ENCODE results near the gene DNAH8. TPM values are rescaled to one million over a fixed set of nuclear protein-coding genes. Genes with fewer than 3 reads are reported as not detected.
A peak's percentile ranks its signal among the peaks of the same experiment; 100 is the strongest.

Gene DNAH8
- total RNA-seq, 1 donor from 2014 or later: not detected

DNA sequence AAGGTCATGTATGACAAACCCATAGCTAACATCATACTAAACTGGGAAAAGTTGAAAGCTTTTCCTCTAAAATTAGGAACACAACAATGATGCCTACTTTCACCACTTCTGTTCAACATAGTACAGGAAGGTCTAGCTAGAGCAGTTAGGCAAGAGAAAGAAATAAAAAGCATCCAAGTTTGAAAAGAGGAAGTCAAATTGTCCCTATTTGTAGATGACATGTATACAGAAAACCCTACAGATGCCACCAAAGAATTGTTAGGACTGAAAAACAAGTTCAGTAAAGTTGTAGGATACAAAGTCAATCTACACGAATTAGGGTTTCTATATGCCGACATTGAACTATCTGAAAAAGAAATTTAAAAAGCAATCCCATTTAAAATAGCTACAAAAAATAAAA lies 244.0 kb downstream of the DNAH8 start:
- no peak overlapping the region for H3K4me3 ChIP-seq (ENCODE audit: low read depth, low read length)
- no peak for DNase-seq (ENCODE audit: low read depth)
- TF ChIP-seq, protein P1, sequence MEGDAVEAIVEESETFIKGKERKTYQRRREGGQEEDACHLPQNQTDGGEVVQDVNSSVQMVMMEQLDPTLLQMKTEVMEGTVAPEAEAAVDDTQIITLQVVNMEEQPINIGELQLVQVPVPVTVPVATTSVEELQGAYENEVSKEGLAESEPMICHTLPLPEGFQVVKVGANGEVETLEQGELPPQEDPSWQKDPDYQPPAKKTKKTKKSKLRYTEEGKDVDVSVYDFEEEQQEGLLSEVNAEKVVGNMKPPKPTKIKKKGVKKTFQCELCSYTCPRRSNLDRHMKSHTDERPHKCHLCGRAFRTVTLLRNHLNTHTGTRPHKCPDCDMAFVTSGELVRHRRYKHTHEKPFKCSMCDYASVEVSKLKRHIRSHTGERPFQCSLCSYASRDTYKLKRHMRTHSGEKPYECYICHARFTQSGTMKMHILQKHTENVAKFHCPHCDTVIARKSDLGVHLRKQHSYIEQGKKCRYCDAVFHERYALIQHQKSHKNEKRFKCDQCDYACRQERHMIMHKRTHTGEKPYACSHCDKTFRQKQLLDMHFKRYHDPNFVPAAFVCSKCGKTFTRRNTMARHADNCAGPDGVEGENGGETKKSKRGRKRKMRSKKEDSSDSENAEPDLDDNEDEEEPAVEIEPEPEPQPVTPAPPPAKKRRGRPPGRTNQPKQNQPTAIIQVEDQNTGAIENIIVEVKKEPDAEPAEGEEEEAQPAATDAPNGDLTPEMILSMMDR (conservative IDR thresholded peaks at IDR 0.05; ENCODE audit: low read depth, low read length): no peak

DNA sequence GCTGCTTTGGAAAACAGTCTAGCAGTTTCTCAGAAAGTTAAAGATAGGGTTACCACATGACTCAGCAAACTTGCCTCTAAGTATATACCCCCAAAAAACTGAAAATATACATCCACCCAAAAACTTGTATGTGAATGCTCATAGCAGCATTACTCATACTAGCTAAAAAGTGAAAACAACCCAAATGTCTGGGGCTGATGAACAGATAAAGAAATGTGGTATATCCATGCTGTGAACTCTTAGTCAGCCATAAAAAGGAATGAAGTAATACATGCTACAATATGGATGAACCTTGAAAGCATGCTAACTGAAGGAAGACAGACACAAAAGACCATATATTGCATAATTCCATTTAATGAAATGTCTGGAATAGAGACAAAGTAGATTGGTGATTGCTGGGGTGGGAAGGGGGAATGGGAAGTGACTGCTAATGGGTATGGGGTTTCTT lies 253.6 kb downstream of the DNAH8 start:
- DNase-seq (ENCODE audit: low read depth): no peak
- no peak overlapping the region for H3K4me3 ChIP-seq (ENCODE audit: low read depth, low read length)
- TF ChIP-seq, protein P1 (conservative IDR thresholded peaks at IDR 0.05; ENCODE audit: low read depth, low read length): no peak

DNA sequence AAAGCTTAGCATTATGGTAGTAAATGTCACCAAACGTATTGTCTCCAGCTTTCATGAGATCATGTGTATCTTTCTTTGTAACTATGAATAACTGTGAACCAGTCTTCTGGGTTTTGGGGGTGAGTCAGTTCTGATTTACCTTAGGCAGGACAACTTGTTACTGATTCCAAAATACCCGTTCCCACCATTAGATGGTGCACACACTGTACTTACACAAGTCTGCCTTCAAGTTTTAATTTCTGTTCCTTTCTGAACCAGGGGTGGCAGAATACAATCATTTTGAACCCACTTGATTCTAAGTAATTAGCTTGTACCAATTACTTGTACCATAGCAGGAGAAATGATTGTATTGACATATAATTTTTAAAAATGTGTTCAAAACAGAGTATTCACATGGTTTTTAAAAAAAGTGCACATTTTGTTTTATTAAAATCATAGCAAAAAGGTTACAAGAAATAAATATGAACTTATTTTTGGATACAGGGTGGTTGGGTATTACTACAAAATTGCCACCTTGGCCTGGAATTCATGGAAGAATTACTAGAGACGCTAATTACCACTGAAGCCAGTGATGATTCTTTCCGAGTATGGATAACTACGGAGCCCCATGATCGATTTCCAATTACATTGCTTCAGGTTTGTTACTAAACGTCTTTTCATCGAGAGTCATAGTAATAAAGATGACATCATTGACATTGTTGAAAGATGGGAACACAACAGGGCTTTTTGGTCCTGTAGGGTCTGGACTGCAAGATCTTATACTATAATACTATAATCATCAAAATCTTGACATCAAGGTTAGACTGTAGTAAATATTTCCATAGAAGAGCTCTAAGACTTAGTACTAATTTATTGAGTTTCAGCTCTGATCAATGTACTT lies 258.3 kb downstream of the DNAH8 start:
- peak; percentile 54 for DNase-seq (ENCODE audit: low read depth)
- TF ChIP-seq, protein P1 (conservative IDR thresholded peaks at IDR 0.05; ENCODE audit: low read depth, low read length): peak; percentile 72
- no peak overlapping the region for H3K4me3 ChIP-seq (ENCODE audit: low read depth, low read length)

DNA sequence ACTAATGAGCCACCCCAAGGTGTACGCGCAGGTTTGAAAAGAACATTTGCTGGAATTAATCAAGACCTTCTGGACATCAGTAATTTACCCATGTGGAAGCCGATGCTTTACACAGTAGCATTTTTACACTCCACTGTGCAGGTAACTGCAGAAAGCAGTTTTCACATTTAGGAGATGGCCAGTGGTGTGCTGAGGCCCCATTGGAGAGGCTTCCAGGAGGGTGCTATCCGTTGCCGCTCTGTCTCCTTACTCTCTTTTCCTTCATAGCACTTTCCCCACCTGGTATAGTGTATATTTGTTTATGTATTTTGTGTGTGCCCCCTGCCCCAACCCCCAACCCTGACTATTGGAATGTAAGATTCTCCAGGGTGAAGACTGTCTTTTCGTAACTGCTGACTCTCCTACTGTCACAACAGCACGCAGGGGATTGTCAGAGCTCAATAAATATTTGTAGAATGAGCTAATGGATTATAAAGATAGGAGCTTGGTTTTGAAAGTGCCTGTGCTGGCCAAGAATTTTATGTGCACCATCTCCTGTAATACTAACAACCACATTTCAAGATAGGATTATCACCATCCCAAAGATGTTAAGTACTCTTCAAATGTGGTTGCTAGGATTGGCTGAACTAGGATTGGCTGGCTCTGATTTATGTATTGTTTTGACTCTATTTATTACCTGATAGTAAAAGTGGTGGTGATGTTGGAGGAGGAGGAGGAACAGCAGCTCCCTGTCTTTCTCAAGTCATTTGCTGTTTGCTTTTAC lies 259.5 kb downstream of the DNAH8 start:
- TF ChIP-seq, protein P1 (conservative IDR thresholded peaks at IDR 0.05; ENCODE audit: low read depth, low read length): no peak
- no peak for DNase-seq (ENCODE audit: low read depth)
- no peak overlapping the region for H3K4me3 ChIP-seq (ENCODE audit: low read depth, low read length)

DNA sequence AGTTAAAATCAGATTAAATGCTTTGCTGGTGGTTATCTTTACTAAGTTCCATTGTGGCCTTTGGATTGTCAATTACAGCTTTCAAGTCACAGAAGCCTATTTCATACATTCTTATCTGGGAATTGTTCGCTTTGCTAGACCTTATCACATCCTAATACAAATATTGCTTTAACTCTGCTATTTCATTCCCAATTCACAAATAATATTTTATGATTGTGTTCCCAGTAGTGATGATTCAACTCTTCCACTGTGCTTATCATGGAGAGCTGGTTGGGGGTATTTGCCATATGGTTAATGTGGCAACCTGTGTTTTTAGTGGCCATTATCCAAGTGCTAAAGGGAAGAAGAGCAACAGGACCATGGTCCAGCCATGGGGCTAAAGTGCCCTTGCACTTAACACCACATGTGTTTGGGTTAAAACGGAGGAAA lies 260.5 kb downstream of the DNAH8 start:
- no peak overlapping the region for H3K4me3 ChIP-seq (ENCODE audit: low read depth, low read length)
- DNase-seq (ENCODE audit: low read depth): no peak
- TF ChIP-seq, protein P1 (conservative IDR thresholded peaks at IDR 0.05; ENCODE audit: low read depth, low read length): no peak

DNA sequence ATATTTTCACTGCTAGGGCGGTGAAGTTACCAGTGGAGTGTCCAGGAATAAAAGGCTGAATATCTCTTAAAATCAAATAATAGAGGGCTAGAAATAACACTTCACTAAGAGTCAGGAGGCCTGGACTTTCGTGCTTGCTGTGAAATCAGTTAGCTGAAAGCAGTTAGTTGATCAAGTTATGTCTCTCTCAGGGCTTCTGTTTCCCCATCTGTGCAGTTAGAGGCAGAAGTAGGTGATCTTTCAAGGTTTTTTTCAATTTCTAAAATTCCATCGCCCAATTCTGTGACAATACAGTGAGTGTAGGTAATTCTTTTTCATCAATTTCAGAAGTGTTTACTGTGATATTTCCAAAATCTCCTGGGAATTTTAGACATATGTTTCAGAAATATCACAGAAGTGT lies 260.9 kb downstream of the DNAH8 start:
- no peak overlapping the region for H3K4me3 ChIP-seq (ENCODE audit: low read depth, low read length)

More for the DNA sequence above, 260.9 kb downstream of the DNAH8 start:
- no peak for DNase-seq (ENCODE audit: low read depth)
- TF ChIP-seq, protein P1 (conservative IDR thresholded peaks at IDR 0.05; ENCODE audit: low read depth, low read length): no peak
